ENCODE data around the gene CNIH1. TPM values are rescaled to one million over a fixed set of nuclear protein-coding genes. Genes with fewer than 3 reads are reported as not detected.
A peak's percentile ranks its signal among the peaks of the same experiment; 100 is the strongest.
"Not testable (repeated sequence)": the region's sequence is repeated elsewhere in the genome, so short reads cannot be mapped to it uniquely, and the experiment has no call there.

Gene CNIH1
- total RNA-seq, 1 donor from 2014 or later, result 130 TPM

DNA sequence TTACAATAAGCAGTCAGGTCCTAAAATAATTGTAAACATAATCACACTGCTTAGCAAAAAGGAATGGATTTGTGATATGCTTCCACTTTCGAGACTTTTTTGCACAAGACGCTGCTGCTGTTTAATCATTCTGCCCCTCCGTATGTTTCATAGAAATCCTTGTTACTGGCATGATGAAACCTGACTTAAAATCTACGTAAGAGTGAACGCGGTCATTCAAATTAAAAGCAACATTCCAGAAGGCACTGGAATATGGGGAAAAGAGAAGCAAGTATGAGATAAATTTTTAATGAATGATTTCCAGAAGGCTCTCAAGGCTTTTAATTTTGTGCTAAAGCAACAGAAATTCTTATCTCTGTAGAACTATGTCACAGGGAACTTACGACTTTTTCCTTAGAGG, 1.1 kb downstream of the CNIH1 start:
- no peak for DNase-seq (ENCODE audit: extremely low spot score, unreplicated experiment)
- Mint-ChIP-seq H3K27ac (ENCODE audit: unreplicated experiment) (peak overlapping the region; percentile 94), H3K9me3 (ENCODE audit: unreplicated experiment) (no peaks in the 10 kb centered on the region), H3K36me3 (ENCODE audit: unreplicated experiment) (peaks cover 6% of the 10 kb centered on the region), H3K4me3 (ENCODE audit: unreplicated experiment) (peak overlapping the region; percentile 89), H3K4me1 (ENCODE audit: unreplicated experiment) (peaks cover 47% of the 10 kb centered on the region), H3K27me3 (ENCODE audit: unreplicated experiment) (peaks cover 3% of the 10 kb centered on the region)
- TF ChIP-seq, protein P1, sequence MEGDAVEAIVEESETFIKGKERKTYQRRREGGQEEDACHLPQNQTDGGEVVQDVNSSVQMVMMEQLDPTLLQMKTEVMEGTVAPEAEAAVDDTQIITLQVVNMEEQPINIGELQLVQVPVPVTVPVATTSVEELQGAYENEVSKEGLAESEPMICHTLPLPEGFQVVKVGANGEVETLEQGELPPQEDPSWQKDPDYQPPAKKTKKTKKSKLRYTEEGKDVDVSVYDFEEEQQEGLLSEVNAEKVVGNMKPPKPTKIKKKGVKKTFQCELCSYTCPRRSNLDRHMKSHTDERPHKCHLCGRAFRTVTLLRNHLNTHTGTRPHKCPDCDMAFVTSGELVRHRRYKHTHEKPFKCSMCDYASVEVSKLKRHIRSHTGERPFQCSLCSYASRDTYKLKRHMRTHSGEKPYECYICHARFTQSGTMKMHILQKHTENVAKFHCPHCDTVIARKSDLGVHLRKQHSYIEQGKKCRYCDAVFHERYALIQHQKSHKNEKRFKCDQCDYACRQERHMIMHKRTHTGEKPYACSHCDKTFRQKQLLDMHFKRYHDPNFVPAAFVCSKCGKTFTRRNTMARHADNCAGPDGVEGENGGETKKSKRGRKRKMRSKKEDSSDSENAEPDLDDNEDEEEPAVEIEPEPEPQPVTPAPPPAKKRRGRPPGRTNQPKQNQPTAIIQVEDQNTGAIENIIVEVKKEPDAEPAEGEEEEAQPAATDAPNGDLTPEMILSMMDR (IDR thresholded peaks at IDR 0.05), result no peak

DNA sequence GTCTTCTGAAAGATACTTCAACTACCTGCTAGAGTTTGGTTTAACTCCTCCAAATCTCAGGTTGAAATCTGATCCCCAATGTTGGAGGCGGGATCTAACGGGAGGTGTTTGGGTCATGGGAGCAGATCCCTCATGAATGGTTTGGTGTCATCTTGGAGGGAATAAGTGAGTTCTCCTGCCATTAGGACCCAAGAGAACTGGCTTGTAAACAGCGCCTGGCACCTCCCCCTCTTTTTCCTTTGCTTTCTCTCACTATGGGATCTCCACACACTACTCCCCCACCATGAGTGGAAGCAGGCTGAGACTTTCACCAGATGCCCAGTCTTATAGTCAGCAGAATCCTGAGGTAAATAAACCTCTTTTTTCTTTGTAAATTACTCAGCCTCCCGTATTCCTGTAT, 2.5 kb downstream of the CNIH1 start:
- Mint-ChIP-seq H3K27ac (ENCODE audit: unreplicated experiment) (no peak overlapping the region), H3K4me1 (ENCODE audit: unreplicated experiment) (peaks cover 53% of the 10 kb centered on the region), H3K4me3 (ENCODE audit: unreplicated experiment) (no peak overlapping the region), H3K27me3 (ENCODE audit: unreplicated experiment) (no peaks in the 10 kb centered on the region), H3K36me3 (ENCODE audit: unreplicated experiment) (peaks cover 6% of the 10 kb centered on the region), H3K9me3 (ENCODE audit: unreplicated experiment) (no peaks in the 10 kb centered on the region)
- no peak for DNase-seq (ENCODE audit: extremely low spot score, unreplicated experiment)
- TF ChIP-seq, protein P1 (IDR thresholded peaks at IDR 0.05), result no peak

DNA sequence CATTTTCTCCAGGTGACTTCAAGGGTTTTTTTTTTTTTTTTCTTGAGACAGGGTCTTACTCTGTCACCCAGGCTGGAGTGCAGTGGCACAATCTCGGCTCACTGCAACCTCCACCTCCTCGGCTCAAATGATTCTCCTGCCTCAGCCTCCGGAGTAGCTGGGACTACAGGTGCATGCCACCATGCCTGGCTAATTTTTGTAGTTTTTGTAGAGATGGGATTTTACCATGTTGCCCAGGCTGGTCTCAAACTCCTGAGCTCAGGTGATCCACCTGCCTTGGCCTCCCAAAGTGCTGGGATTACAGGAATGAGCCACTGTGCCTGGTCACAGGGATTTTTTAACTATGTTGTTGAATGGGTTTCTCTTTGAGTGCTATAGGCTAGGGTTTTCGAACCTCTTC, 3.2 kb downstream of the CNIH1 start:
- not testable (repeated sequence) for DNase-seq (ENCODE audit: extremely low spot score, unreplicated experiment); H3K36me3 Mint-ChIP-seq (ENCODE audit: unreplicated experiment); H3K9me3 Mint-ChIP-seq (ENCODE audit: unreplicated experiment); H3K27me3 Mint-ChIP-seq (ENCODE audit: unreplicated experiment); H3K4me3 Mint-ChIP-seq (ENCODE audit: unreplicated experiment); H3K27ac Mint-ChIP-seq (ENCODE audit: unreplicated experiment)
- H3K4me1 Mint-ChIP-seq (ENCODE audit: unreplicated experiment), result peaks cover 58% of the 10 kb centered on the region

DNA sequence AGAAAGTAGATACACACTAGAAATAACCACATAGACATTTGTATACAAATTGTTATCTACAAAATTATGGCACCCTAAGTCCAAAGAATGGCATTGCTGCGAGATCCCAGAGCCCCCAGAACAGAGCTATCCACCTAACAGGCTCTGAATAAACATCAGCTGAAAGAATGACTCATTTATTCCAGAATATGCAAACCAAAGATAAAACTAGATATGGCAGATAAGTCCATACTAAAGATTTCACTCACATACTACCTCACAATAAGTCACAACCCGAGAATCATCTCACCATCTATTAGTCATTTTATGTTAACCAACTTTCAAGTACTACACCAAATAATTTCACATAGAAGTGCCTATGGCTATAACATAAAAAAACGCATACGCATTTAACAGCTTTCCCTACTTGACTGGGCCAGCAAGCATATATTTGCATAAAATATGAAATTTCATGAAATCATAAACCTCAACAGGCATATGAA, 5.6 kb downstream of the CNIH1 start:
- no peak for DNase-seq (ENCODE audit: extremely low spot score, unreplicated experiment)
- H3K36me3 Mint-ChIP-seq (ENCODE audit: unreplicated experiment), result peaks cover 10% of the 10 kb centered on the region
- TF ChIP-seq, protein P1 (IDR thresholded peaks at IDR 0.05), result no peak
- H3K4me3 Mint-ChIP-seq (ENCODE audit: unreplicated experiment), result no peak overlapping the region
- H3K9me3 Mint-ChIP-seq (ENCODE audit: unreplicated experiment), result no peaks in the 10 kb centered on the region
- peak overlapping the region; percentile 63 for H3K27ac Mint-ChIP-seq (ENCODE audit: unreplicated experiment)
- peaks cover 58% of the 10 kb centered on the region for H3K4me1 Mint-ChIP-seq (ENCODE audit: unreplicated experiment)
- H3K27me3 Mint-ChIP-seq (ENCODE audit: unreplicated experiment), result no peaks in the 10 kb centered on the region

DNA sequence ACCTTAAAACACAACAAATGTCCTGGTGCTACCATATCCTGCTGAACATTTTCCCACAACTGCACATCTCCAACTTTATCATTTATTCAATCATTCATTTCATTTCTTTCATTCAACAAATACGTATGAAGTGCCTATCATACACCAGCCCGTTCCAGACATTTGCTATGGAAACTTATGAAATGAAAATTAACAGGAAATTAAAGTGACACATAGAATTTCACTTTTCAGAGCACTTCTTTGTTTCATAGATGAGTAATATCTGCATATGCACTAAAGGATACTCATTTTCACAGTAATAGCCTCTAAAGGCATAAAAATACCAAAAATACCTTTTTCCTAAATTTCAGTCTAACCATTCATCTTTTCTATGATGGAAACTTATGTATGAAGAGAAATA, 12.6 kb downstream of the CNIH1 start:
- DNase-seq (ENCODE audit: extremely low spot score, unreplicated experiment), result no peak
- peaks cover 13% of the 10 kb centered on the region for H3K4me1 Mint-ChIP-seq (ENCODE audit: unreplicated experiment)
- no peak overlapping the region for H3K4me3 Mint-ChIP-seq (ENCODE audit: unreplicated experiment)
- H3K36me3 Mint-ChIP-seq (ENCODE audit: unreplicated experiment), result peaks cover 36% of the 10 kb centered on the region
- H3K27me3 Mint-ChIP-seq (ENCODE audit: unreplicated experiment), result no peaks in the 10 kb centered on the region
- TF ChIP-seq, protein P1 (IDR thresholded peaks at IDR 0.05), result no peak
- H3K9me3 Mint-ChIP-seq (ENCODE audit: unreplicated experiment), result no peaks in the 10 kb centered on the region
- H3K27ac Mint-ChIP-seq (ENCODE audit: unreplicated experiment), result no peak overlapping the region

DNA sequence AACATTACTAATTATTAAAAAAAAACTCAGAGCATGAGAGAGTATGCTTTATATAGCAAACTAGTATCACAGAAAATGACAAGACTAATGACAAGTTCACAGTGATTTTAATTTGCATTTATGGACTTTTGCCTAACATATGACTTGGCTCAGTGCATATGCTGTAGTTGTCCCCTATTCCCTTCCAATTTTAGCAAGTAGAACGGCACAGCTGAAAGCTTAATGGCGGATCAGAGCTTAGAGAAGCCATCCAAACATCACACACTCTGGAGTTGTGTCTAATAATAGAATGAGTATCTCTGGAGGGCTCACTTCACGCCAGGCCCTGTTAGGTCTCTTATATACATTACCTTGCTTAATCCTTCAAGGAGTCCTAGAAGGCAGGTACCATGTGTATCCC, 13.3 kb downstream of the CNIH1 start:
- TF ChIP-seq, protein P1 (IDR thresholded peaks at IDR 0.05), result no peak

More for the DNA sequence above, 13.3 kb downstream of the CNIH1 start:
- no peak for DNase-seq (ENCODE audit: extremely low spot score, unreplicated experiment)
- Mint-ChIP-seq H3K4me1 (ENCODE audit: unreplicated experiment) (peaks cover 9% of the 10 kb centered on the region), H3K4me3 (ENCODE audit: unreplicated experiment) (no peak overlapping the region), H3K27ac (ENCODE audit: unreplicated experiment) (no peak overlapping the region), H3K9me3 (ENCODE audit: unreplicated experiment) (no peaks in the 10 kb centered on the region), H3K27me3 (ENCODE audit: unreplicated experiment) (no peaks in the 10 kb centered on the region), H3K36me3 (ENCODE audit: unreplicated experiment) (peaks cover 36% of the 10 kb centered on the region)

All from osteocyte (in vitro differentiated cells).